Liver (tissue), 9 donors: ENCODE data around the gene FAM171A1. TPM values are rescaled to one million over a fixed set of nuclear protein-coding genes. Genes with fewer than 3 reads are reported as not detected.

Source experiments
- DNase-seq: peaks from one replicate; pipeline ENCODE4 v3.0.0-alpha.2; 2017; ENCODE audit warnings: low spot score
- H3K27ac ChIP-seq, 2 donors: one replicate each; pipeline ENCODE4 v1.7.0; 2013; ENCODE audit warnings: inconsistent platforms in 2 of 2, low read length in 2 of 2, control low read depth in 1 of 2, low read depth in 1 of 2, mild to moderate bottlenecking in 1 of 2
- H3K27me3 ChIP-seq, 4 donors: one replicate each; pipeline versions ENCODE4 v1.6.1 to v1.7.0; 2013; ENCODE audit warnings: low read length in 3 of 4, inconsistent platforms in 1 of 4, mild to moderate bottlenecking in 1 of 4, moderate library complexity in 1 of 4; ENCODE audit not compliant: control insufficient read depth in 4 of 4, insufficient read depth in 4 of 4
- H3K36me3 ChIP-seq, 4 donors: one replicate each; pipeline versions ENCODE4 v1.6.1 to v1.7.0; 2013; ENCODE audit warnings: low read length in 3 of 4, mild to moderate bottlenecking in 3 of 4, low read depth in 1 of 4, moderate library complexity in 1 of 4; ENCODE audit not compliant: control insufficient read depth in 4 of 4, insufficient read depth in 3 of 4
- H3K4me1 ChIP-seq, 4 donors: one replicate each; pipeline versions ENCODE4 v1.6.1 to v1.7.0; 2013; ENCODE audit warnings: low read length in 3 of 4, mild to moderate bottlenecking in 3 of 4, moderate library complexity in 1 of 4; ENCODE audit not compliant: control insufficient read depth in 4 of 4, insufficient read depth in 4 of 4
- H3K4me3 ChIP-seq, 3 donors: one replicate each; pipeline versions ENCODE4 v1.6.1 to v1.7.0; 2013; ENCODE audit warnings: low read length in 3 of 3, control low read depth in 1 of 3, low read depth in 1 of 3, mild to moderate bottlenecking in 1 of 3
- H3K9ac ChIP-seq, 2 donors: one replicate each; pipeline ENCODE4 v1.7.0; 2013; ENCODE audit warnings: low read length in 2 of 2, mild to moderate bottlenecking in 2 of 2, moderate library complexity in 2 of 2, control low read depth in 1 of 2, low read depth in 1 of 2
- H3K9me3 ChIP-seq, 4 donors: one replicate each; pipeline versions ENCODE4 v1.6.1 to v1.7.0; 2013; ENCODE audit warnings: low read length in 3 of 4; ENCODE audit not compliant: control insufficient read depth in 4 of 4
- EGR1 ChIP-seq, 2 donors: IDR thresholded peaks; 2 replicates each; pipeline ENCODE4 v1.6.1; 2016 to 2018; ENCODE audit warnings: antibody characterized with exemption in 2 of 2, low read depth in 2 of 2
- FOXA1 ChIP-seq: IDR thresholded peaks from 2 replicates; pipeline ENCODE4 v1.6.1; 2016; ENCODE audit warnings: antibody characterized with exemption
- FOXA2 ChIP-seq: IDR thresholded peaks from 2 replicates; pipeline ENCODE4 v1.6.1; 2016; ENCODE audit warnings: antibody characterized with exemption
- HNF4A ChIP-seq, 2 donors: conservative IDR thresholded peaks; 2 replicates each; pipeline ENCODE4 v1.6.1; 2016; ENCODE audit warnings: antibody characterized with exemption in 2 of 2, mild to moderate bottlenecking in 2 of 2
- HNF4G ChIP-seq: IDR thresholded peaks from 2 replicates; pipeline ENCODE4 v1.6.1; 2016; ENCODE audit warnings: antibody characterized with exemption
- NR2F2 ChIP-seq: IDR thresholded peaks from 2 replicates; pipeline ENCODE4 v1.6.1; 2016; ENCODE audit warnings: antibody characterized with exemption
- REST ChIP-seq: IDR thresholded peaks from 2 replicates; pipeline ENCODE4 v1.6.1; 2016; ENCODE audit warnings: antibody characterized with exemption, mild to moderate bottlenecking
- SP1 ChIP-seq: IDR thresholded peaks from 2 replicates; pipeline ENCODE4 v1.6.1; 2018; ENCODE audit warnings: antibody characterized with exemption, mild to moderate bottlenecking
- TAF1 ChIP-seq: conservative IDR thresholded peaks from 2 replicates; pipeline ENCODE4 v1.6.1; 2016; ENCODE audit warnings: antibody characterized with exemption, mild to moderate bottlenecking
- YY1 ChIP-seq: IDR thresholded peaks from 2 replicates; pipeline ENCODE4 v1.6.1; 2016; ENCODE audit warnings: antibody characterized with exemption, mild to moderate bottlenecking
- ZBTB33 ChIP-seq: IDR thresholded peaks from 2 replicates; pipeline ENCODE4 v1.6.1; 2016; ENCODE audit warnings: antibody characterized with exemption
- WGBS: extraction: QIAGEN DNeasy Blood & Tissue Kit; methylation state at CpG from one replicate; pipeline ENCODE4 v1.1.7; 2013; 5-methylcytosine and 5-hydroxymethylcytosine counted together
- polyA plus RNA-seq, 2 donors: library from polyadenylated mRNA; stranded (reverse) in 1 of 2; unstranded in 1 of 2; fragments of 200-250 nt in 1 of 2; fragments of >200 nt in 1 of 2; fragmentation: Nextera tagmentation in 1 of 2; extraction: Ambion mirVana in 1 of 2; gene quantifications; one replicate each; pipeline versions ENCODE4 v1.2.1 to v1.2.3, GENCODE V29; 2013 to 2015
- total RNA-seq, 2 donors: library from RNA; depleted of rRNA; stranded (reverse); fragments of >200 nt; gene quantifications; one replicate each; pipeline ENCODE4 v1.2.3, GENCODE V29; 2014
- TF ChIP-seq, protein P1 (sequence below): fragments of 150-350 bp; IDR thresholded peaks from 2 replicates; pipeline ENCODE4 v1.5.1; 2017; ENCODE audit warnings: improper control_type of control experiment, low read depth, low read length; ENCODE audit not compliant: missing input control
- TF ChIP-seq, protein P2 (sequence below): IDR thresholded peaks from 2 replicates; pipeline ENCODE4 v1.6.1; 2016; ENCODE audit warnings: antibody characterized with exemption
- donor health status: healthy.
- donor health status: healthy.
- donor health status: healthy.
- donor health status: healthy.
- donor health status: healthy.

FAM171A1 gene
- total and polyA plus RNA-seq, 4 donors, result 2.5 to 10.2 (median 7.7) TPM

GRCh38 chr10:15387021-15387420 is 15.9 kb upstream of the FAM171A1 start:
- H3K27me3 ChIP-seq, result no peaks in the 10 kb centered on the region
- TF ChIP-seq SP1 (no peak), ZBTB33 (no peak), FOXA2 (no peak), EGR1 (IDR thresholded peaks at IDR 0.05; ENCODE audit: low read depth in 2 of 2) (no peak)
- TF ChIP-seq, protein P1, sequence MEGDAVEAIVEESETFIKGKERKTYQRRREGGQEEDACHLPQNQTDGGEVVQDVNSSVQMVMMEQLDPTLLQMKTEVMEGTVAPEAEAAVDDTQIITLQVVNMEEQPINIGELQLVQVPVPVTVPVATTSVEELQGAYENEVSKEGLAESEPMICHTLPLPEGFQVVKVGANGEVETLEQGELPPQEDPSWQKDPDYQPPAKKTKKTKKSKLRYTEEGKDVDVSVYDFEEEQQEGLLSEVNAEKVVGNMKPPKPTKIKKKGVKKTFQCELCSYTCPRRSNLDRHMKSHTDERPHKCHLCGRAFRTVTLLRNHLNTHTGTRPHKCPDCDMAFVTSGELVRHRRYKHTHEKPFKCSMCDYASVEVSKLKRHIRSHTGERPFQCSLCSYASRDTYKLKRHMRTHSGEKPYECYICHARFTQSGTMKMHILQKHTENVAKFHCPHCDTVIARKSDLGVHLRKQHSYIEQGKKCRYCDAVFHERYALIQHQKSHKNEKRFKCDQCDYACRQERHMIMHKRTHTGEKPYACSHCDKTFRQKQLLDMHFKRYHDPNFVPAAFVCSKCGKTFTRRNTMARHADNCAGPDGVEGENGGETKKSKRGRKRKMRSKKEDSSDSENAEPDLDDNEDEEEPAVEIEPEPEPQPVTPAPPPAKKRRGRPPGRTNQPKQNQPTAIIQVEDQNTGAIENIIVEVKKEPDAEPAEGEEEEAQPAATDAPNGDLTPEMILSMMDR, result no peak
- no peaks in the 10 kb centered on the region for H3K9me3 ChIP-seq
- H3K36me3 ChIP-seq, result no peaks in the 10 kb centered on the region
- WGBS, result 71% methylated on average over 5 of the region's 5 CpGs
- DNase-seq, result no peak
- no peak overlapping the region for H3K27ac ChIP-seq
- H3K9ac ChIP-seq, result no peak overlapping the region
- H3K4me1 ChIP-seq, result no peaks in the 10 kb centered on the region
- H3K4me3 ChIP-seq, result no peak overlapping the region

- Histone ChIP-seq H3K9me3 (no peaks in the 10 kb centered on the region), H3K4me3 (no peak overlapping the region), H3K27ac (no peak overlapping the region), H3K27me3 (no peaks in the 10 kb centered on the region), H3K36me3 (no peaks in the 10 kb centered on the region), H3K4me1 (no peaks in the 10 kb centered on the region), H3K9ac (no peak overlapping the region)
- WGBS, result 67% methylated on average over 17 of the region's 17 CpGs
- no peak for TF ChIP-seq HNF4A (conservative IDR thresholded peaks at IDR 0.05)
- no peak for TF ChIP-seq ZBTB33
- TF ChIP-seq, protein P2, sequence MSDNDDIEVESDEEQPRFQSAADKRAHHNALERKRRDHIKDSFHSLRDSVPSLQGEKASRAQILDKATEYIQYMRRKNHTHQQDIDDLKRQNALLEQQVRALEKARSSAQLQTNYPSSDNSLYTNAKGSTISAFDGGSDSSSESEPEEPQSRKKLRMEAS, result no peak
- no peak for TF ChIP-seq FOXA1
- no peak for TF ChIP-seq YY1
- TF ChIP-seq FOXA2, result no peak
- no peak for TF ChIP-seq NR2F2
- no peak for TF ChIP-seq TAF1
- TF ChIP-seq, protein P1, result no peak
- TF ChIP-seq HNF4G, result no peak
- no peak for TF ChIP-seq REST
- DNase-seq, result no peak
Measured at GRCh38 chr10:15385552-15386455, 14.7 kb upstream of the FAM171A1 start.
